Sigmoid colon (tissue), 7 donors: ENCODE results near the gene TCTA. TPM values are rescaled to one million over a fixed set of nuclear protein-coding genes. Genes with fewer than 3 reads are reported as not detected.

Experiments used
- DNase-seq: peaks from one replicate; pipeline ENCODE4 v3.0.0-alpha.2; 2019
- H3K27ac ChIP-seq, 4 donors: fragments of 200-600 bp; sonication (generic); one replicate each; pipeline ENCODE4 v1.5.1; 2016 to 2019; ENCODE audit warnings: mild to moderate bottlenecking in 1 of 4
- H3K27me3 ChIP-seq, 3 donors: fragments of 200-600 bp; sonication (generic); one replicate each; pipeline ENCODE4 v1.5.1; 2019; ENCODE audit warnings: mild to moderate bottlenecking in 1 of 3
- H3K36me3 ChIP-seq, 4 donors: fragments of 200-600 bp; sonication (generic); one replicate each; pipeline ENCODE4 v1.5.1; 2016 to 2019
- H3K4me1 ChIP-seq, 4 donors: fragments of 200-600 bp; sonication (generic); one replicate each; pipeline ENCODE4 v1.5.1; 2017 to 2019
- H3K4me3 ChIP-seq, 4 donors: fragments of 200-600 bp; sonication (generic); one replicate each; pipeline ENCODE4 v1.5.1; 2017 to 2019; ENCODE audit warnings: mild to moderate bottlenecking in 2 of 4, moderate library complexity in 1 of 4
- H3K9me3 ChIP-seq, 4 donors: fragments of 200-600 bp in 3 of 4; sonication (generic) in 3 of 4; one replicate each; pipeline versions ENCODE4 v1.5.1 to v1.6.1; 2013 to 2019
- EP300 ChIP-seq, 4 donors: sonication (generic); formaldehyde crosslinking; IDR thresholded peaks; one replicate each; pipeline ENCODE4 v1.6.1; 2017; ENCODE audit warnings: antibody characterized with exemption in 4 of 4
- POLR2A ChIP-seq, 2 donors: fragments of 450-650 bp; IDR thresholded peaks; one replicate each; pipeline ENCODE4 v1.6.1; 2016; ENCODE audit warnings: antibody characterized with exemption in 2 of 2, mild to moderate bottlenecking in 2 of 2, moderate library complexity in 2 of 2
- POLR2AphosphoS5 ChIP-seq, 4 donors: sonication (generic); formaldehyde crosslinking; IDR thresholded peaks; one replicate each; pipeline ENCODE4 v1.6.1; 2017; ENCODE audit warnings: antibody characterized with exemption in 4 of 4
- WGBS, 2 donors: extraction: QIAGEN DNeasy Blood & Tissue Kit; methylation state at CpG; one replicate each; pipeline ENCODE4 v1.1.7; 2013; 5-methylcytosine and 5-hydroxymethylcytosine counted together
- intact Hi-C: fragments of 100-400 bp; cut with DNase I; formaldehyde crosslinking; loops from one replicate; pipeline ENCODE4 v1.15.1; 2023
- polyA plus RNA-seq, 3 donors: library from polyadenylated mRNA; stranded (reverse); fragments of 200-250 nt; gene quantifications; one replicate each; pipeline ENCODE4 v1.2.3, GENCODE V29; 2013
- total RNA-seq, 4 donors: library from RNA; depleted of rRNA; stranded (reverse); fragments of >200 nt; gene quantifications; one replicate each; pipeline ENCODE4 v1.1.0, GENCODE V29; 2016
- TF ChIP-seq, protein P1 (sequence below), 4 experiments: fragments of 450-650 bp in 3 of 4; fragments of 200-600 bp in 1 of 4; IDR thresholded peaks; one replicate each; pipeline ENCODE4 v1.5.1; 2016 to 2019; ENCODE audit warnings: antibody characterized with exemption in 4 of 4, mild to moderate bottlenecking in 3 of 4, moderate library complexity in 2 of 4
- donor health status: healthy with polysubstance abuse.
- donor health status: Bipolar disorder and iron deficiency.
- donor health status: healthy.

Gene TCTA
- total RNA-seq (10 to 100 TPM; 15.1 to 25.0 (median 16.5) TPM), polyA plus RNA-seq (10 to 100 TPM; 35.1 to 47.6 (median 40.2) TPM)

DNA sequence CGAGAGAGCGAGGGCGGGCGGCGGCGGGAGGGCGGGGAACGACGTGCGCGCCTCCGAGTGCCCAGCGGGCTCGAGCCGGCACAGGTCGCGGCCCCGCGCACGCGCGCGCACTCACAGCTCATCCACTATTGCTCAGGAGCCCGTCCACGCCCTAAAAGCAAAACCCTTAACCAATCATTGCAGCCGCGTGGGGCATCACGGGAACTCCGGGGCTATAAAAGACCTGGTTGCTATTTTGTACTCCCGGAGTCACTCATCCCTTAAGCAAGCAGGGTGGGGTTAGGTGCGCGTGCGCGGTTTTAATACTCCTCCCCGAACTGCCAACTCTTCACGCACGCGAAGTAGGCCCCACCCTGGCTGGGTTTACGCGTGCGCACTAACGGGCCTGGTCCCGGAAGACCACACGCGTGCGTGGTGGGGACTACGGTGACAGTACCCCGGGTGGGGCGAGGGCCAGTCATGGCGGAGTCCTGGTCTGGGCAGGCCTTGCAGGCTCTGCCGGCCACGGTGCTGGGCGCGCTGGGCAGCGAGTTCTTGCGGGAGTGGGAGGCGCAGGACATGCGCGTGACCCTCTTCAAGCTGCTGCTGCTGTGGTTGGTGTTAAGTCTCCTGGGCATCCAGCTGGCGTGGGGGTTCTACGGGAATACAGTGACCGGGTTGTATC, at the start of gene TCTA, which contains the start of gene RHOA:
TSS of gene TCTA (plus strand) at position 456 of the 664 bp plus-strand sequence. CDS start at position 460, 4 bp downstream.
TSS of gene RHOA (minus strand) at position 9 of the 664 bp plus-strand sequence. CDS start 36,387 bp downstream, outside the sequence.
- intact Hi-C loops, result loop anchor here (1.0 to 5.0 kb wide), 5 partner anchors 17 to 318 kb away; partner anchors contain the start of genes GPX1, NICN1, QRICH1 and USP4
- 0% methylated on average over 62 of the region's 62 CpGs for WGBS, 2 donors
- peak; percentile 100 for DNase-seq
- H3K27me3 ChIP-seq, result no peaks in the 10 kb centered on the region
- peak; percentile 93 to 96 for TF ChIP-seq POLR2A (IDR thresholded peaks at IDR 0.05)
- TF ChIP-seq, protein P1, sequence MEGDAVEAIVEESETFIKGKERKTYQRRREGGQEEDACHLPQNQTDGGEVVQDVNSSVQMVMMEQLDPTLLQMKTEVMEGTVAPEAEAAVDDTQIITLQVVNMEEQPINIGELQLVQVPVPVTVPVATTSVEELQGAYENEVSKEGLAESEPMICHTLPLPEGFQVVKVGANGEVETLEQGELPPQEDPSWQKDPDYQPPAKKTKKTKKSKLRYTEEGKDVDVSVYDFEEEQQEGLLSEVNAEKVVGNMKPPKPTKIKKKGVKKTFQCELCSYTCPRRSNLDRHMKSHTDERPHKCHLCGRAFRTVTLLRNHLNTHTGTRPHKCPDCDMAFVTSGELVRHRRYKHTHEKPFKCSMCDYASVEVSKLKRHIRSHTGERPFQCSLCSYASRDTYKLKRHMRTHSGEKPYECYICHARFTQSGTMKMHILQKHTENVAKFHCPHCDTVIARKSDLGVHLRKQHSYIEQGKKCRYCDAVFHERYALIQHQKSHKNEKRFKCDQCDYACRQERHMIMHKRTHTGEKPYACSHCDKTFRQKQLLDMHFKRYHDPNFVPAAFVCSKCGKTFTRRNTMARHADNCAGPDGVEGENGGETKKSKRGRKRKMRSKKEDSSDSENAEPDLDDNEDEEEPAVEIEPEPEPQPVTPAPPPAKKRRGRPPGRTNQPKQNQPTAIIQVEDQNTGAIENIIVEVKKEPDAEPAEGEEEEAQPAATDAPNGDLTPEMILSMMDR (IDR thresholded peaks at IDR 0.05), result no peak
- TF ChIP-seq EP300 (IDR thresholded peaks at IDR 0.05), result peak in 1 of 4 donors; percentile 80
- peak; percentile 98 to 99 (median 98) for TF ChIP-seq POLR2AphosphoS5 (IDR thresholded peaks at IDR 0.05)
- H3K4me3 ChIP-seq, result peak within 1 kb of the TSS; percentile 69 to 95 (median 74)
- peaks cover 0 to 73% (median 50%) of the 10 kb centered on the region in 4 donors for H3K4me1 ChIP-seq
- H3K27ac ChIP-seq, result peak within 1 kb of the TSS; percentile 95 to 99 (median 98)
- peaks cover 0 to 25% (median 0%) of the 10 kb centered on the region in 4 donors for H3K36me3 ChIP-seq
- H3K9me3 ChIP-seq, result no peaks in the 10 kb centered on the region

- Histone ChIP-seq H3K4me3 (no peak overlapping the region), H3K36me3 (peaks cover 9 to 84% (median 51%) of the 10 kb centered on the region in 4 donors), H3K27me3 (no peaks in the 10 kb centered on the region), H3K9me3 (no peaks in the 10 kb centered on the region), H3K4me1 (peaks cover 0 to 12% (median 10%) of the 10 kb centered on the region in 4 donors), H3K27ac (no peak overlapping the region)
- 80 to 84% methylated on average over 3 of the region's 3 CpGs for WGBS, 2 donors
- DNase-seq, result no peak
- intact Hi-C loops, result no loop called here
- TF ChIP-seq POLR2AphosphoS5 (IDR thresholded peaks at IDR 0.05) (no peak), EP300 (IDR thresholded peaks at IDR 0.05) (no peak), POLR2A (IDR thresholded peaks at IDR 0.05) (no peak)
- TF ChIP-seq, protein P1 (IDR thresholded peaks at IDR 0.05), result no peak
Measured at GRCh38 chr3:49362561-49362960, 49.7 kb upstream of the TCTA start.

DNA sequence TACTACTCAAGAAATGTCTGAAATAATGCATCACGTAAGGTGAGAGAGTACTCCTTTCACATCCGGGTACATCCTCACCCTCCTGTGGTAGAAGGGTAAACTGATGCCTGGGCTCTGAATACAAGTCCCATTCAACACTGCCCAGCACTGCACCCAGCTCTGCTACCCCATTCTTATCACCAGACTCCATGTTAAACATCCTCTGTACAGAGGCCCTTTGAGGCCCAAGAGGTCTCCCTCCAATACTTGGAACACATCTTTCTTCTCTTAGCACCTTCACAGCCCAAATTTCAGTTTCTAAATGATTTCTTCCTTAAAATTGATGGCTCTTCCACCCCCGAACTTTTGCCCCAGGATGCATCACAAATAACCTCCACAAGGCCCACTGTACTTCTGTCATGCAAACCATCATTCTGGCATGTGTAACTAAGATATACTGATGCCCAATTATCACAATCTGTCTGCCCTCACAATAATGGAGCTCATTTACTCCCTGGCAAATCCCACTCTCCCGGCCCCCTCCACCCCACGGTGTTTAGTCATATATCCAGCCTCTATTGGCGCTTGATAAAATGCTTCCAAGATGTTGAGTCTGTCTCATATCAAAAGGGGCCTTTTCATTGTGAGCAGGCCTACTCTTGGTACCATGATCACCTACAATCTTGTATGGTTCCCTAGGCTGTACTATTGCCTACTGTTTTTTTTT, 41.5 kb upstream of the TCTA start:
- TF ChIP-seq, protein P1 (IDR thresholded peaks at IDR 0.05), result no peak
- TF ChIP-seq POLR2AphosphoS5 (IDR thresholded peaks at IDR 0.05), result no peak
- TF ChIP-seq EP300 (IDR thresholded peaks at IDR 0.05), result no peak
- TF ChIP-seq POLR2A (IDR thresholded peaks at IDR 0.05), result no peak
- intact Hi-C loops, result no loop called here

DNA sequence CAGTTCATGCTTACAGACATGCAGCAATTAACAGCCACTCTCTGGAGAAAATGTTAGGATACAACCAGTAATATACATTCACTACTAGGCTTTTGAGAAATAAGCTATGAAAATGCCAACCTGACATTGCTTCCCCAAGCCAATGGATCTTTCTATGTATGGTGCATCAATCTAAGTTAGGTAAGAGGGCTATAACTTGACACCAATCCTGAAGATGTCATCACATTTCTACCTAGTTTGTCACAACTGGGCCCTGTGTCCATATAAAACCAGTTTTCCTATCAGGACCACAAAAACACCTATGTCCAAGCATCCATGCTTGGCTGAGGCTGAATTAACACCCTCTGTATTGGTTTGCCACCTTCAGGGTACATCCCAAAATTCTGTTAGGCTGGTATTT, 40.3 kb upstream of the TCTA start:
- Histone ChIP-seq H3K9me3 (no peaks in the 10 kb centered on the region), H3K4me1 (peaks cover 0 to 16% (median 13%) of the 10 kb centered on the region in 4 donors), H3K4me3 (no peak overlapping the region), H3K36me3 (peaks cover 21 to 66% (median 42%) of the 10 kb centered on the region in 4 donors), H3K27me3 (no peaks in the 10 kb centered on the region), H3K27ac (no peak overlapping the region)
- intact Hi-C loops, result no loop called here
- no peak for DNase-seq
- TF ChIP-seq, protein P1 (IDR thresholded peaks at IDR 0.05), result no peak
- no peak for TF ChIP-seq POLR2AphosphoS5 (IDR thresholded peaks at IDR 0.05)
- no peak for TF ChIP-seq POLR2A (IDR thresholded peaks at IDR 0.05)
- TF ChIP-seq EP300 (IDR thresholded peaks at IDR 0.05), result no peak

More for the DNA sequence above, 41.5 kb upstream of the TCTA start:
- H3K4me3 ChIP-seq, result no peak overlapping the region
- H3K36me3 ChIP-seq, result peaks cover 21 to 78% (median 54%) of the 10 kb centered on the region in 4 donors
- WGBS, 2 donors, result 88 to 93% methylated on average over 6 of the region's 6 CpGs
- H3K27ac ChIP-seq, result peak overlapping the region in 1 of 4 donors; percentile 34
- peaks cover 0 to 14% (median 12%) of the 10 kb centered on the region in 4 donors for H3K4me1 ChIP-seq
- DNase-seq, result no peak
- no peaks in the 10 kb centered on the region for H3K9me3 ChIP-seq
- H3K27me3 ChIP-seq, result no peaks in the 10 kb centered on the region
